H1 (cell line): Measurements from ENCODE around the gene SSU72.

ENCODE experiments used
- EZH2 ChIP-seq: fragments of 200-600 bp; sonication (generic); IDR thresholded peaks from 2 replicates; pipeline ENCODE4 v1.7.1; 2012; ENCODE audit warnings: low read depth, mild to moderate bottlenecking, moderate library complexity, low read length, inconsistent platforms; ENCODE audit not compliant: severe bottlenecking
- PHF8 ChIP-seq: fragments of 200-600 bp; sonication (generic); conservative IDR thresholded peaks from 2 replicates; pipeline ENCODE4 v1.7.1; 2012; ENCODE audit warnings: low read depth, mild to moderate bottlenecking, inconsistent platforms, low read length, moderate library complexity
- POLR2AphosphoS5 ChIP-seq: IDR thresholded peaks from 2 replicates; pipeline ENCODE4 v1.6.1; 2011; ENCODE audit warnings: low read depth, low read length
- RFX5 ChIP-seq: IDR thresholded peaks from 2 replicates; pipeline ENCODE4 v1.6.1; 2011; ENCODE audit warnings: low read depth, low read length, improper control_type of control experiment, borderline replicate concordance
- TF ChIP-seq, protein P1 (sequence below), 3 experiments: IDR thresholded peaks; 1 replicate in 2 of 3; 2 replicates in 1 of 3; pipeline versions ENCODE4 v1.5.1 to v1.6.1; 2011; ENCODE audit warnings: low read length in 3 of 3, mild to moderate bottlenecking in 3 of 3, inconsistent platforms in 2 of 3, low read depth in 1 of 3, moderate library complexity in 1 of 3; ENCODE audit not compliant: insufficient read depth in 1 of 3; ENCODE audit errors: control extremely low read depth in 1 of 3

DNA sequence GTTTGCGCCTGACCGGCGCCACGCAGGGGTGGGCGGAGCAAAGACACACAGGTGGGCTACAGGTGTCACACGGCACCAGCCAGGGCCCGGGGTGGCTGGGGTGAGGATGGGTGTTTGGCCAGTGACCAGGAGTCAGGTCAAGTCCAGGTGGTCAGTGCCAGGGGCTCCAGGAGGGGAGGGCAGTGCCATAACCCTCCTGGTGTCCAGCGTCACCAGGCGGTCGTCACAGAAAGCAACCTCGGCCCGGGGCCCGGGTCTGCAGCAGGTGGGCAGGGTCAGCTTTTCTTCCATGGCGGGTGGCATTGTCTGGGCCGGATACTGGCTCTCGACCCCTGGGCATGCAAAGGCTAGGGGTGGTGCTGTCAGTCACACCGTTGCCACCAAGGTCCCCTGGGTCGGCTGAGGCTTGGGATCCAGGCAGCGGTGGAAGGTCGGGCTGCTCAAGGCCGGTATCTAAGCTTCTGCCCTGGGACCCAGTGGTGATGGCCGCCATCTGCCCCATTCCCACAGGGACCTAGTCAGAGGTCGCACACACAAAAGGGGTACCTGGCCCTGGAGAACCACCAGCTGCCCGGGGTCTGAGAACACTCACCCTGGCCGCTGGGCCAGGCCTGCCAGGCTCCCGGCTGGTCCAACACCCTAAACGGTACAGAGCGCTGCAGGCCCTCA is 23.5 kb upstream of the SSU72 start:
- TF ChIP-seq, protein P1, sequence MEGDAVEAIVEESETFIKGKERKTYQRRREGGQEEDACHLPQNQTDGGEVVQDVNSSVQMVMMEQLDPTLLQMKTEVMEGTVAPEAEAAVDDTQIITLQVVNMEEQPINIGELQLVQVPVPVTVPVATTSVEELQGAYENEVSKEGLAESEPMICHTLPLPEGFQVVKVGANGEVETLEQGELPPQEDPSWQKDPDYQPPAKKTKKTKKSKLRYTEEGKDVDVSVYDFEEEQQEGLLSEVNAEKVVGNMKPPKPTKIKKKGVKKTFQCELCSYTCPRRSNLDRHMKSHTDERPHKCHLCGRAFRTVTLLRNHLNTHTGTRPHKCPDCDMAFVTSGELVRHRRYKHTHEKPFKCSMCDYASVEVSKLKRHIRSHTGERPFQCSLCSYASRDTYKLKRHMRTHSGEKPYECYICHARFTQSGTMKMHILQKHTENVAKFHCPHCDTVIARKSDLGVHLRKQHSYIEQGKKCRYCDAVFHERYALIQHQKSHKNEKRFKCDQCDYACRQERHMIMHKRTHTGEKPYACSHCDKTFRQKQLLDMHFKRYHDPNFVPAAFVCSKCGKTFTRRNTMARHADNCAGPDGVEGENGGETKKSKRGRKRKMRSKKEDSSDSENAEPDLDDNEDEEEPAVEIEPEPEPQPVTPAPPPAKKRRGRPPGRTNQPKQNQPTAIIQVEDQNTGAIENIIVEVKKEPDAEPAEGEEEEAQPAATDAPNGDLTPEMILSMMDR (IDR thresholded peaks at IDR 0.05; ENCODE audit: control extremely low read depth in 1 of 3, insufficient read depth in 1 of 3, low read depth in 1 of 3, low read length in 3 of 3) = no peak
- TF ChIP-seq RFX5 (no peak), EZH2 (no peak), POLR2AphosphoS5 (no peak), PHF8 (no peak)
